Measurements from ENCODE around the gene PIGQ.

Gene PIGQ

GRCh38 chr16:569445-570254 is at the start of gene PIGQ:
PIGQ (plus strand) TSS chr16:569968; CDS start chr16:574075, 4,107 bp downstream.
- Histone ChIP-seq H3K27me3 (ENCODE audit: control insufficient read depth, insufficient read depth, low read length) (no peaks in the 10 kb centered on the region), H3K4me1 (ENCODE audit: control insufficient read depth, low read depth, low read length) (peaks cover 16% of the 10 kb centered on the region), H3K4me3 (ENCODE audit: low read length) (peak within 1 kb of the TSS; percentile 84), H3K9me3 (ENCODE audit: control insufficient read depth, low read depth, low read length) (no peaks in the 10 kb centered on the region), H3K36me3 (ENCODE audit: control insufficient read depth, low read depth, low read length) (no peaks in the 10 kb centered on the region), H3K27ac (ENCODE audit: low read length) (no peak within 1 kb of the TSS), H3K9ac (ENCODE audit: low read length) (peak within 1 kb of the TSS; percentile 72)

GRCh38 chr16:520847-521246 is 48.9 kb upstream of the PIGQ start:
- no peaks in the 10 kb centered on the region for H3K4me1 ChIP-seq (ENCODE audit: control insufficient read depth, low read depth, low read length)
- no peaks in the 10 kb centered on the region for H3K36me3 ChIP-seq (ENCODE audit: control insufficient read depth, low read depth, low read length)
- no peak overlapping the region for H3K4me3 ChIP-seq (ENCODE audit: low read length)
- no peak overlapping the region for H3K9ac ChIP-seq (ENCODE audit: low read length)
- H3K27me3 ChIP-seq (ENCODE audit: control insufficient read depth, insufficient read depth, low read length) = no peaks in the 10 kb centered on the region
- H3K27ac ChIP-seq (ENCODE audit: low read length) = no peak overlapping the region
- no peaks in the 10 kb centered on the region for H3K9me3 ChIP-seq (ENCODE audit: control insufficient read depth, low read depth, low read length)

- no peak overlapping the region for H3K27ac ChIP-seq (ENCODE audit: low read length)
- peaks cover 5% of the 10 kb centered on the region for H3K4me1 ChIP-seq (ENCODE audit: control insufficient read depth, low read depth, low read length)
- H3K4me3 ChIP-seq (ENCODE audit: low read length) = no peak overlapping the region
- H3K9me3 ChIP-seq (ENCODE audit: control insufficient read depth, low read depth, low read length) = no peaks in the 10 kb centered on the region
- H3K27me3 ChIP-seq (ENCODE audit: control insufficient read depth, insufficient read depth, low read length) = no peaks in the 10 kb centered on the region
- H3K9ac ChIP-seq (ENCODE audit: low read length) = no peak overlapping the region
- H3K36me3 ChIP-seq (ENCODE audit: control insufficient read depth, low read depth, low read length) = no peaks in the 10 kb centered on the region
Observed at GRCh38 chr16:521381-522210, 48.2 kb upstream of the PIGQ start.

- Histone ChIP-seq H3K27me3 (ENCODE audit: control insufficient read depth, insufficient read depth, low read length) (no peaks in the 10 kb centered on the region), H3K9me3 (ENCODE audit: control insufficient read depth, low read depth, low read length) (no peaks in the 10 kb centered on the region), H3K9ac (ENCODE audit: low read length) (no peak overlapping the region), H3K4me3 (ENCODE audit: low read length) (no peak overlapping the region), H3K27ac (ENCODE audit: low read length) (no peak overlapping the region), H3K36me3 (ENCODE audit: control insufficient read depth, low read depth, low read length) (no peaks in the 10 kb centered on the region), H3K4me1 (ENCODE audit: control insufficient read depth, low read depth, low read length) (peaks cover 5% of the 10 kb centered on the region)
Observed at GRCh38 chr16:522320-523096, 47.3 kb upstream of the PIGQ start.

GRCh38 chr16:523097-523741 is 46.5 kb upstream of the PIGQ start:
- H3K27ac ChIP-seq (ENCODE audit: low read length) = no peak overlapping the region
- H3K9ac ChIP-seq (ENCODE audit: low read length) = no peak overlapping the region
- no peaks in the 10 kb centered on the region for H3K36me3 ChIP-seq (ENCODE audit: control insufficient read depth, low read depth, low read length)
- no peak overlapping the region for H3K4me3 ChIP-seq (ENCODE audit: low read length)
- no peaks in the 10 kb centered on the region for H3K27me3 ChIP-seq (ENCODE audit: control insufficient read depth, insufficient read depth, low read length)
- H3K9me3 ChIP-seq (ENCODE audit: control insufficient read depth, low read depth, low read length) = no peaks in the 10 kb centered on the region
- peaks cover 5% of the 10 kb centered on the region for H3K4me1 ChIP-seq (ENCODE audit: control insufficient read depth, low read depth, low read length)

GRCh38 chr16:524274-525040 is 45.3 kb upstream of the PIGQ start:
- H3K9ac ChIP-seq (ENCODE audit: low read length) = no peak overlapping the region
- no peak overlapping the region for H3K27ac ChIP-seq (ENCODE audit: low read length)
- H3K36me3 ChIP-seq (ENCODE audit: control insufficient read depth, low read depth, low read length) = no peaks in the 10 kb centered on the region
- no peaks in the 10 kb centered on the region for H3K27me3 ChIP-seq (ENCODE audit: control insufficient read depth, insufficient read depth, low read length)
- H3K4me3 ChIP-seq (ENCODE audit: low read length) = no peak overlapping the region
- peaks cover 10% of the 10 kb centered on the region for H3K4me1 ChIP-seq (ENCODE audit: control insufficient read depth, low read depth, low read length)
- no peaks in the 10 kb centered on the region for H3K9me3 ChIP-seq (ENCODE audit: control insufficient read depth, low read depth, low read length)

GRCh38 chr16:525123-525519 is 44.6 kb upstream of the PIGQ start:
- Histone ChIP-seq H3K27ac (ENCODE audit: low read length) (no peak overlapping the region), H3K9ac (ENCODE audit: low read length) (no peak overlapping the region), H3K36me3 (ENCODE audit: control insufficient read depth, low read depth, low read length) (no peaks in the 10 kb centered on the region), H3K27me3 (ENCODE audit: control insufficient read depth, insufficient read depth, low read length) (no peaks in the 10 kb centered on the region), H3K4me3 (ENCODE audit: low read length) (no peak overlapping the region), H3K9me3 (ENCODE audit: control insufficient read depth, low read depth, low read length) (no peaks in the 10 kb centered on the region), H3K4me1 (ENCODE audit: control insufficient read depth, low read depth, low read length) (peaks cover 13% of the 10 kb centered on the region)

GRCh38 chr16:525520-526180 is 44.1 kb upstream of the PIGQ start:
- no peak overlapping the region for H3K9ac ChIP-seq (ENCODE audit: low read length)
- H3K4me1 ChIP-seq (ENCODE audit: control insufficient read depth, low read depth, low read length) = peaks cover 13% of the 10 kb centered on the region
- H3K27ac ChIP-seq (ENCODE audit: low read length) = no peak overlapping the region
- no peaks in the 10 kb centered on the region for H3K27me3 ChIP-seq (ENCODE audit: control insufficient read depth, insufficient read depth, low read length)
- no peaks in the 10 kb centered on the region for H3K36me3 ChIP-seq (ENCODE audit: control insufficient read depth, low read depth, low read length)
- H3K9me3 ChIP-seq (ENCODE audit: control insufficient read depth, low read depth, low read length) = no peaks in the 10 kb centered on the region
- H3K4me3 ChIP-seq (ENCODE audit: low read length) = peak overlapping the region; percentile 70

GRCh38 chr16:526181-527014 is 43.4 kb upstream of the PIGQ start:
- Histone ChIP-seq H3K27ac (ENCODE audit: low read length) (no peak overlapping the region), H3K9me3 (ENCODE audit: control insufficient read depth, low read depth, low read length) (no peaks in the 10 kb centered on the region), H3K4me3 (ENCODE audit: low read length) (peak overlapping the region; percentile 70), H3K4me1 (ENCODE audit: control insufficient read depth, low read depth, low read length) (peaks cover 13% of the 10 kb centered on the region), H3K27me3 (ENCODE audit: control insufficient read depth, insufficient read depth, low read length) (no peaks in the 10 kb centered on the region), H3K9ac (ENCODE audit: low read length) (peak overlapping the region; percentile 63), H3K36me3 (ENCODE audit: control insufficient read depth, low read depth, low read length) (no peaks in the 10 kb centered on the region)

Measured in iPS-18a (cell line).